Type B pancreatic cell (in vitro differentiated cells): ENCODE results near the gene ANK2. TPM values are rescaled to one million over a fixed set of nuclear protein-coding genes. Genes with fewer than 3 reads are reported as not detected.

Experiments
- DNase-seq: peaks from one replicate; pipeline ENCODE4 v3.0.0; 2021; ENCODE audit warnings: mixed read lengths; ENCODE audit not compliant: unreplicated experiment; ENCODE audit errors: extremely low spot score
- H3K27ac Mint-ChIP-seq: 2 replicates; pipeline ENCODE4 v1.8.0; 2021; ENCODE audit warnings: mild to moderate bottlenecking, mixed read lengths
- H3K27me3 Mint-ChIP-seq: 2 replicates; pipeline ENCODE4 v1.8.0; 2021; ENCODE audit warnings: mixed read lengths
- H3K36me3 Mint-ChIP-seq: 2 replicates; pipeline ENCODE4 v1.8.0; 2021; ENCODE audit warnings: mixed read lengths
- H3K4me1 Mint-ChIP-seq: one replicate; pipeline ENCODE4 v1.8.0; 2021; ENCODE audit warnings: mixed read lengths; ENCODE audit not compliant: unreplicated experiment
- H3K4me3 Mint-ChIP-seq: 2 replicates; pipeline ENCODE4 v1.8.0; 2021; ENCODE audit warnings: mild to moderate bottlenecking, mixed read lengths
- H3K9me3 Mint-ChIP-seq: 2 replicates; pipeline ENCODE4 v1.8.0; 2021; ENCODE audit warnings: mixed read lengths
- CTCF ChIP-seq: fragments of 200-600 bp; sonication (generic); conservative IDR thresholded peaks from 2 replicates; pipeline ENCODE4 v1.5.0; 2021; ENCODE audit warnings: antibody characterized with exemption, mild to moderate bottlenecking
- total RNA-seq: library from RNA; stranded (reverse); gene quantifications from 2 replicates; pipeline ENCODE4 v1.2.1, GENCODE V29; 2021; ENCODE audit warnings: low replicate concordance

The ANK2 gene
- total RNA-seq, 1 donor from 2014 or later = 27.7 TPM

DNA sequence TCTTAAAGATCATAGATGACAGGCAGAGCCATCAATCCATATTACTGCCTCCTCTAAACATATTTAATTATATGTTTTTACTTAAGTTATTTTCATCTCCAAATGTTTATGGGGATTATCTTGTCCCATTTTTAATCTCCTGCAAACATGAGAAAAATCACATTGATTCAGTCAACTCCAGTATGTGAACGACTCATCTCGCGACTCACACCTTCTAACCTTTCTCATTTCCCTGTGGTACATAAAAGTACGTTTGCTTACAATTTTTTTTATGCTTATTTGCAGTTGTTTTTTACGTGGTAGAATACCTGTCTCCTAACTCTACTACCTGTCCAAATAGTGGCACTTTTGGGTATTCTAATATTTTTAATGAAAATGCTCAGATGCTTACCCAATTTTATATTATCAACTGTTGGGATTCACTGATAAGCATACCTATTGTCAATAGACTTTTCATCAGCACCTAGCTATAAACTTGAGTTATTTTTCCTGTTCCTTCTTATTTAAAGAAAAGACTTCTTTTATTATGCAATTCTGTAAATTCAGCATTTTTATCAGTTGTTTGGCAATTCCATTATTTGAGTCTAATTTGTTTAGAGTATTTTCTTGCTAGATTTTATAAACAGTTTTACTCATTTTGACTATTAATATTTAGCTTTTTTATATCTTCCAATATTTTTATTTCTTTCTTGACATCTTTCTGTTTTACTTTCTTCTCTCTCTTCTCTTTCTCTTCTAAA is 276.6 kb downstream of the ANK2 start:
- no peak for TF ChIP-seq CTCF
- Mint-ChIP-seq H3K4me3 (no peak overlapping the region), H3K27ac (no peak overlapping the region), H3K36me3 (no peaks in the 10 kb centered on the region), H3K27me3 (no peaks in the 10 kb centered on the region), H3K9me3 (no peaks in the 10 kb centered on the region), H3K4me1 (no peaks in the 10 kb centered on the region)
- no peak for DNase-seq

- no peak overlapping the region for H3K4me3 Mint-ChIP-seq
- no peak for TF ChIP-seq CTCF
- no peaks in the 10 kb centered on the region for H3K27me3 Mint-ChIP-seq
- H3K27ac Mint-ChIP-seq = no peak overlapping the region
- DNase-seq = no peak
- no peaks in the 10 kb centered on the region for H3K36me3 Mint-ChIP-seq
- no peaks in the 10 kb centered on the region for H3K9me3 Mint-ChIP-seq
- H3K4me1 Mint-ChIP-seq = no peaks in the 10 kb centered on the region
Measured at GRCh38 chr4:113327494-113327893, 278.0 kb downstream of the ANK2 start.

- H3K36me3 Mint-ChIP-seq = no peaks in the 10 kb centered on the region
- TF ChIP-seq CTCF = peak; percentile 69
- H3K4me1 Mint-ChIP-seq = no peaks in the 10 kb centered on the region
- no peaks in the 10 kb centered on the region for H3K27me3 Mint-ChIP-seq
- no peak overlapping the region for H3K27ac Mint-ChIP-seq
- no peaks in the 10 kb centered on the region for H3K9me3 Mint-ChIP-seq
- no peak overlapping the region for H3K4me3 Mint-ChIP-seq
- DNase-seq = no peak
Measured at GRCh38 chr4:113328514-113328913, 279.1 kb downstream of the ANK2 start.

DNA sequence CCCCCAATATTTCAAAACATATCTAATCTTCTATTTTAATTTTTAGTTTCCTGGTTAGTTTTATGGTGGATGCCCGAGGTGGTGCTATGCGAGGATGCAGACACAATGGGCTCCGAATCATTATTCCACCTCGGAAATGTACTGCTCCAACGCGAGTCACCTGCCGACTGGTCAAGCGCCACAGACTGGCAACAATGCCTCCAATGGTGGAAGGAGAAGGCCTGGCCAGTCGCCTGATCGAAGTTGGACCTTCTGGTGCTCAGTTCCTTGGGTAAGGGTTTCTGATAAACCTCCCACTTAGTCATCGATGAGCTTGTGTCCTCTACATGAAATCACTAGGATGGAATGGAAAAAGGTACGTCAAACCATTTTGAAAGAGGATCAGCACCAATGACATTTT is 280.7 kb downstream of the ANK2 start:
- Mint-ChIP-seq H3K4me3 (no peak overlapping the region), H3K9me3 (no peaks in the 10 kb centered on the region), H3K27ac (no peak overlapping the region), H3K27me3 (no peaks in the 10 kb centered on the region), H3K4me1 (no peaks in the 10 kb centered on the region), H3K36me3 (no peaks in the 10 kb centered on the region)
- no peak for TF ChIP-seq CTCF
- no peak for DNase-seq

DNA sequence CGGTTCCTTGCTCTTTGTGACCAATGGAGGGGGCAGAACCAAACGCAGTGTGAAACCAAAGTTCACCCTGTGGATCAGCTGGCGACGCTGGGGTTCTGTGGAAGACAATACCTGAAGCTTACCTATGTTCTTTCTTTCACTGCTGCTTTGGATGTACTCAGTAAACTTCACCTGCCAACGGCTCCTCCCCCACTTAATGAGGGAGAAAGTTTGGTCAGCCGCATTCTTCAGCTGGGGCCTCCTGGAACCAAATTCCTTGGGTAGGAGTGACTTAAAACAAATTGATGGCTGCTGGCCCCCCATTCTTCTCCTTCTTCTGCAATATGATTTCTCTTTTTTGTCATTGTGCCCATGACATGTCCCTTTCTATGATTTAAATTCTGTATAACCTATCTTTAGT is 282.4 kb downstream of the ANK2 start:
- no peaks in the 10 kb centered on the region for H3K4me1 Mint-ChIP-seq
- H3K9me3 Mint-ChIP-seq = no peaks in the 10 kb centered on the region
- TF ChIP-seq CTCF = no peak
- no peak overlapping the region for H3K27ac Mint-ChIP-seq
- no peaks in the 10 kb centered on the region for H3K27me3 Mint-ChIP-seq
- no peak for DNase-seq
- no peaks in the 10 kb centered on the region for H3K36me3 Mint-ChIP-seq
- H3K4me3 Mint-ChIP-seq = no peak overlapping the region

DNA sequence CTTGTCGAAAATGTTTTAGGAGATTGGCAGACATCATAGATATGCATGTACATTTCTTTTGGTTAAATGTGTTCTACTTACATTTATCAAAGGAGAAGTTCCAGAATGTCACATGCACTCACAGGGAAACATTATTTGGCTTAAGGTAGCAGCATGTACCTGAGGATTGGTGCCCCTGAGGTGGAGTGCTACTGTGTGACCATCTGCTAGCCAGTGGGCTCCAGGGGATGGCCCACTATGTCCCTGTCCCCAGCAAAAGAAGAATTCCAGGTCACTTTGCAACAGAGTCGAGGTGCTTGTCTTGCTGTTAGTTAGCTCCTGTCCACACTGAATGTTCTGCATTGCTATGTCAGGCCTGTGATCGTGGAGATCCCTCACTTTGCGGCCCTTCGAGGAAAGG is 283.2 kb downstream of the ANK2 start:
- no peak overlapping the region for H3K27ac Mint-ChIP-seq
- no peak for TF ChIP-seq CTCF
- no peak for DNase-seq

More for the DNA sequence above, 283.2 kb downstream of the ANK2 start:
- H3K9me3 Mint-ChIP-seq = no peaks in the 10 kb centered on the region
- H3K4me1 Mint-ChIP-seq = no peaks in the 10 kb centered on the region
- no peaks in the 10 kb centered on the region for H3K36me3 Mint-ChIP-seq
- H3K4me3 Mint-ChIP-seq = no peak overlapping the region
- no peaks in the 10 kb centered on the region for H3K27me3 Mint-ChIP-seq
